Measurements from ENCODE around the gene LDHAL6B.

DNA sequence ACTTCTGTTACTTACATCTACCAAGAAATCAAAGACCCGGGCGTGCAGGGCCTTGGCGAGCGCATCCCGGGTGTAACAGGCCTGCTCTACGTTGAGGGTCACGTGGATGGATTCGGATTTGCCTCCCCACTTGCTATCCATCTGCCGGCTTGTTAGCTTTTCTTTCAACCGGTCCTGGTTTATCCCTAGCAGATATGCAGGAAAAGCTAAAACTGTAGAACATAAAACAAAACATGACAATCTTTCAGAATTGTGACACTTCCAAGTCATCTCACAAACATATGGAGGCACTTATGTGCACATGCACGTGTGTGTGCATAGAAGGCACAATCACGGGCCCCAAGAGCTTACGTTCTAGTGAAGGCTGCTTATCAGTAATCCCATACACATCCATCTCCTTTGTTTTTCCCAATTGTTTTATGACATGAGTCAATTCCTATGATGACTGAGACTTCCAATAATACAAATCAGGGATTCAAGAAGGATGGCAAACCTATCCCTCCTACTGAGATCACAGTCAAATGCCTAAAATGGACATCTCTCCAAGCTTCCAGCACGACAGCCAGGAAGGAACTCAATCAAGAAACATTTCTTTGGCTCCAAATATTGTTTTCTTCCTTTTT, 11.3 kb downstream of the LDHAL6B start:
- no peak for TF ChIP-seq PAX5 (IDR thresholded peaks at IDR 0.05; ENCODE audit: insufficient read depth, low read length, severe bottlenecking)
- TF ChIP-seq POLR2A (IDR thresholded peaks at IDR 0.05; ENCODE audit: low read depth, low read length), result 0 out of 2 replicates have a peak, but pooled peaks have one; percentile 38
- no peak for TF ChIP-seq POU2F2 (IDR thresholded peaks at IDR 0.05; ENCODE audit: low read depth, low read length)
- TF ChIP-seq TAF1 (IDR thresholded peaks at IDR 0.05; ENCODE audit: low read depth, low read length), result no peak
- TF ChIP-seq SPI1 (IDR thresholded peaks at IDR 0.05; ENCODE audit: low read depth, low read length), result no peak
- TF ChIP-seq POLR2AphosphoS5 (IDR thresholded peaks at IDR 0.05; ENCODE audit: low read depth, low read length), result no peak
